Measurements from ENCODE around the gene SAT2.

SAT2 gene

DNA sequence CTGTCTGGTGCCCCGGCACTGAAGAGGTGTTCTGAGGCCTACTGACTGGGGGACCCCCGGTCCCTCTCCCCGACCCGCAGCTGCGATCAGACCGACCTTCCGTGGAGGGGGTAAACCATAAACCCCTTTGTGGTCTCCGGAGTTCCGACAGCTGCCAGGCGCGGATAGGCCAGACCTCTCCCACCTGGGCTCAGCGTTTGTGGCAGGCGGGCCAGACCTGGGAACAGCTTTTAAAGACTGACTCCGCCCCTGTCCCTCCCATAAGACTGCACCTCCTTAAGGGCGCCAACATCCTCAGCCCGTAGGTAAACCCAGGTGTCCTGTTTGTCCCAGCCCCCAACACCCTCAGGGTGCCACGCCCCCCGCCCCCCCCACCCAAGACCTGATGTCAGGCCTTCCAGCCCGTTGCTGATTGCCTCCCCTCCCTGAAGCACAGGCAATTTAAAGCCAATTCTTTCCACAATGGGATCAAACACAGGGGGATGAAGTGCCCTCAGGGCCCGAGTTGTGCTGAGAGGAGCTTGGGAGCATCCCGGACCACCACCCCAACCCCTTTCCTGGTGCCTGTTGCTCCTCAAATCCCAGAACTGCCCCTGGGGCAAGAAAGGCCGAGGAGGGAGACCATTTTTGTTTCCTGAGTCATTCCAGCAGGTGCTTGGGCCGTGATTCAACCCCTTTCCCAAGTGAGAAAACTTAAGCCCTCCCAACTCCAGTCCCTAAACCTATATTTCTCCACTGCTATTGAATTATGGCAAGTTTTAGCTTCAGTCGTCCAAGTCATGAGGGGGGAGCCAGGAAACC, 37.5 kb downstream of the SAT2 start, which contains the start of gene SOX15:
TSS of gene SOX15 (minus strand) at position 204 of the 801 bp plus-strand sequence. CDS start 418 bp downstream, outside the sequence.
- DNase-seq = no peak

DNA sequence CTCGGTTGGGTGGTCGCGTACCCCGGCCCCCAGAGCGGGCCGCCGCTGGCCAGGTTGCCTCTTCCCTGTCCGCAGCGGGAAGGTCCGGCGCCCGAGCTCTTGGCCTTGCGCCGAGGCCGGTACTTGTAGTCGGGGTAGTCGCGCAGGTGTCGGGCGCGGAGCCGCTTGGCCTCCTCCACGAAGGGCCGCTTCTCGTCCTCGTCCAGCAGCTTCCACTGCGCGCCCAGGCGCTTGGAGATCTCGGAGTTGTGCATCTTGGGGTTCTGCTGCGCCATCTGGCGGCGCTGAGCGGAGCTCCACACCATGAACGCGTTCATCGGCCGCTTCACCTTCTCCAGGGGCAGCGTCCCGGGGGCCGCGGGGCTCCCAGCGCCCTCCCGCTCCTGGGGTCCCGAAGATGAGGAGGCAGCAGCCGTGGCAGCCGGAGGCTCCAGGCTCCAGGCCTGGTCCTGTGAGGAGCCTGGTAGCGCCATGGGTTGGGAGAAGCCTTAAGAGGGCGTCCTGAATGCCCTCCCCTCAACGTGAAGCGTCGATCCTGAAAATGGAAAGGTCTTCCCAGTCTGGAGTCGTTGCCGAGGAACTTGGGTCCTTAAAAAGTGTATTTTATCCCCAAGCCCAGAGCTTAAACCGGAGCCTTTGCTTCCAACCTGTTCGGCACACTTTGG, 38.3 kb downstream of the SAT2 start:
- DNase-seq = no peak

DNA sequence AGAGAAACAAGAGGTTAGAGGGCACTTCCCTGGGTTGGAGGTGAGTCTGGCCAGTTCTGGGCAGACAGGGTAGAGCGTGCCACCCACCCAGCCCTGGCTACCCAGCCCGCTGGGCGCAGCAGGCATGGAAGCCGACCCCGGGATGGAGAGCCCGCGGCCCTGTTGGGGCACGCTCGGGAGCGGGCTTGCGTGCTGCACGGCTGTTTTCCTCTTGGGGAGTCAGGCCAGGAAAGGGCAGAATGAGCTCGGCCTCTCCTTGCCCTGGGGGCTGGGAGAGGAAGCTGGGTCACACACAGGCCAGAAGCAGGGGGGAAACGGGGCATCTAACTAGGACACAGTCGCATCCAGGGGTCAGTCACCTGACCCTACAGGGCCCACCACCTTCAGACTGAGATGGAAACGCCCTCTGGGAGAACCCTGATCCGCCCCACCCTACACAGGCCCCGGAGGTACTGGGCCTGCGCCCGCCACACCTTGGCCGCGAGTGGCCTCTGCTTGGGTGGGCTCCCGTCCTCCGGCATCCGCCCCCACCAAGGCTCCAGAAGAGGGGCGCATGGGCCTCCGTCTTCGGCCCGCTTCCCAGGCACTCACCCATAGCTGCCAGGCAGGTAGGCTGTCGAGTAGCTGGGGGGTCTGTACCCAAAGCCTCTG, 38.9 kb downstream of the SAT2 start:
- no peak for DNase-seq

DNA sequence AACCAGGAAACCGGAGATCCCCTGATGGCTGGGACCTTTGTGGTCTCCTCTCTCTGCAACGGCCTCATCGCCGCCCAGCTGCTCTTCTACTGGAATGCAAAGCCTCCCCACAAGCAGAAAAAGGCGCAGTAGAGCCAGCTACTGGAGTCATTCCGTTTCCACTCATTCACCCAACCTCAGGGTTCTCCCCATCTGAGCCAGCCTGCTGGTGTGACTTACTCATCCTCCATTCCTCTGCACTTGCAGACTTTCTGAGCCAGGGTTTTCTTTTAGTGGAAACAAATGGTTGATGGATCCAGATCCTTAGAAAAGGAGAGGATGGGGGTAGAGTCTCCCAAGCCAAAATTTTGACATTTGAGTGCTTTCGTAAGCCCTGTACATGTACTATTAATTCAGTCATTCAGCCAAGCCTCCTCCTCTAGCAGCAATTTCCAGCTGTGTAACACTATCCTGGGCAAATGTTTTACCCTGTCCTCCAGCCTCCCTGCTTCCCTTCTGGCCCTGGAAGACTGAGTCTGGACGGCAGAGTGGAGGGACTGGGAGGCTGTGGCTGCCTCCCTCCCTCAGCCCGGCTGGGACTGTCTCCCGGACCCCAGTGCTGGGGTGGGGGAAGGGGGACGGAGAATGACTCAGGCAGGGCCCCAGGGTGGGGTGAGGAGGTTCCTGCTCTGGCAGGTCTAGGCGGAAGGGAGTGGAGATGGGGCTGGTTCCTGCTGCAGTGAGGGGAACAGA, 40.0 kb downstream of the SAT2 start:
- no peak for DNase-seq

DNA sequence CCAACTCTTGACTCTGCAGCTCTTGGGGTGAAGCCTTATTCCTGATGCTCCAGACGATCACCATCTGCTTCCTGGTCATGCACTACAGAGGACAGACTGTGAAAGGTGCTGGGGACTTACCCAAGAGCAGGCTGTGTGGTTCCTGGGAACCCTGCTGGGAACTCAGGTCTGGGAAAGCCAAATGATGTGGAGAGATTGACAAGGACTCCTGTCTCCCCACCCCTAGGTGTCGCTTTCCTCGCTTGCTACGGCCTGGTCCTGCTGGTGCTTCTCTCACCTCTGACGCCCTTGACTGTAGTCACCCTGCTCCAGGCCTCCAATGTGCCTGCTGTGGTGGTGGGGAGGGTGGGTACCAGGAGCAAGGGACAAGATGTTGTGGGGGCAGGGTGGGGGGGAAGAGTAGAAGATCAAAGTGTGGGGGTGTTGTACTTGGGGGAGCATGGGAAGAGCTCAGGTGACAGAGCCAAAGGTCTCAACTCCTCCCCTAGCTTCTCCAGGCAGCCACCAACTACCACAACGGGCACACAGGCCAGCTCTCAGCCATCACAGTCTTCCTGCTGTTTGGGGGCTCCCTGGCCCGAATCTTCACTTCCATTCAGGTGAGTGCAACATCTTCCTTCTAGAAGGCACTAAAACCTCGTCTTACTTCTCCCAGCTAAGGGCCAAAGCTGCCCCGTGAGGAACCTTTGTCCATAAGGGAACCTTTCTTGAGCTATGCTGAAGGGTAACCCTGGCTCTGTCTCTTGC, 40.8 kb downstream of the SAT2 start:
- peak in 1 of 2 experiments; percentile 48 for DNase-seq

DNA sequence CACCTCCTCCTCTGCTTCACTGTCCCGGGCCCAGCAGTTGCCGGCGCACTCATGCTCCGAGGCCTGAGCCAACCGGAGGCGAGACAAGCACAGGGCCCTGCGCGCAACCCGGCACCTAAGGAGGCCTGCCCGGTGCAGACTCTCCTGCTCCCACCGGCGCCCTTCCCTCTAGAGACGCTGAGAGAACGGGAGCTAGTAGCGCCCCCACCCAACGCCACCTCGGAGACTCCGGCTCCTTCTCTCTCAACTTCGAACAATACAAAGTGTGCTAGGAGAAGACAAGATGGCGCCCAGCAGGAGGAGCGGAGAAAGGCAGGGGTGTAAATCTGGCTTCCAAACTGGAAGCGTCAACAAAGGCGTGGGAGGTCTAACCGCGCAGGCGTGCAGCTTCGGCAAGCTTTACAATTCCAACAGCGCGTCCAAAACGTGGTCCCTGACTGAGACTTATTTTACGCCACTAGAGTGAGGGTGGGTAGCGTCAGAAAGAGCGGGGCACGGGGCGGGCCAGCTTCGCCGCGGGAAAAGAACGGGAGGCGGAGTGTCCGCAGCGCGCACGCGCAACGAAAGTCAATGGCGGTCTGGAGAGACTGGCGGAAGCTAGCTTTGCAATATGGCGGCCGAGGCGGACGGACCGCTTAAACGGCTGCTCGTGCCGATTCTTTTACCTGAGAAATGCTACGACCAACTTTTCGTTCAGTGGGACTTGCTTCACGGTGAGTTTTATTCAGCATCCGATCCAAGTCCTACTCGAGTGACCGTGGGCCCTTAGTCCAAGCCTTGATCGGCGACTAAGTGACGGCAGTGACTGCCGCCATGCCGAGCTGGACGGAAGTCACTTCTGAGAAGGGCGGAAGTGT, 44.1 kb downstream of the SAT2 start, which contains the start of gene MPDU1:
TSS of gene MPDU1 (plus strand) at position 600 of the 857 bp plus-strand sequence. CDS start at position 611, 11 bp downstream.
- peak; percentile 90 to 94 for DNase-seq

DNA sequence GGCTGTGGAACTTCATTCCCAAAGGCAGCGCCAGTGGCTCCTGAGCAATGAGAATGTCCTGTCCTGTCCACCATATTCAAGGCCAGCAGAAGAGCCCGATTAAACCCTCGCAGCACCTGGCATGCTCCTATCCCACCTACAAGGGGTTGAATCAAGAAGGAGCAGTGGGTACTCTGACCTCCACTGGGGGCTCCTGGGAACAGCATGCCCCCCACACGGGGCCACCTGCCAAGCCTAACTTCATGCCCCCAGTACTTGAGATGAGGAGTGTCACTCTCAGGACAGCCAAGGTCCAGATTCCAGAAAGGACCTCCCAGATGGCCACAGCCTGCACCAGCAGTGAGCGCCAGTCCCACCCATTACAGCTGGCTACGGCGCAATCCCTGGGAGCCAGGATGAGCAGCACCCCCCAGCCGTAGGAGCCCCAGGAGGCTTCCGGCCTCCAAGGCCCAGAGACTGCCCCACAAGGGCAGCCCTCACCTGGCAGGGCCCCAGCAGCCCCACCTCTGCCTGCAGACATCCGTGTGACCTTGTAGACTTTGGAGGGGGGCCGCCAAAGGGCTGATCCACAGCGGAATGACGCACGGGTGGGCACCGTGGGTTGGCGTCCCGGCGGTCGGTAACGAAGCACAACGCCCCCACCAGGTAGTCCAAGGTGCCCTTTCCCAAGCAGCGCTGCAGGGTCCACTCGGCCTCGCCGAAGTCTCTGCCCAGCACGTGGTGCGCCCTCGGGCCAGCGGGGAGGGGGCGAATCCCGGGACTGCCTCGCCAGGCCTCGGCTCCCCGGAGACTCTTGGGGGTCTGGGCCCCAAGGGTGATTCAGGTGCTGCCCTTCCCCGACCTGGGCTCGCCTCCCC, 45.0 kb downstream of the SAT2 start:
- DNase-seq = no peak

DNA sequence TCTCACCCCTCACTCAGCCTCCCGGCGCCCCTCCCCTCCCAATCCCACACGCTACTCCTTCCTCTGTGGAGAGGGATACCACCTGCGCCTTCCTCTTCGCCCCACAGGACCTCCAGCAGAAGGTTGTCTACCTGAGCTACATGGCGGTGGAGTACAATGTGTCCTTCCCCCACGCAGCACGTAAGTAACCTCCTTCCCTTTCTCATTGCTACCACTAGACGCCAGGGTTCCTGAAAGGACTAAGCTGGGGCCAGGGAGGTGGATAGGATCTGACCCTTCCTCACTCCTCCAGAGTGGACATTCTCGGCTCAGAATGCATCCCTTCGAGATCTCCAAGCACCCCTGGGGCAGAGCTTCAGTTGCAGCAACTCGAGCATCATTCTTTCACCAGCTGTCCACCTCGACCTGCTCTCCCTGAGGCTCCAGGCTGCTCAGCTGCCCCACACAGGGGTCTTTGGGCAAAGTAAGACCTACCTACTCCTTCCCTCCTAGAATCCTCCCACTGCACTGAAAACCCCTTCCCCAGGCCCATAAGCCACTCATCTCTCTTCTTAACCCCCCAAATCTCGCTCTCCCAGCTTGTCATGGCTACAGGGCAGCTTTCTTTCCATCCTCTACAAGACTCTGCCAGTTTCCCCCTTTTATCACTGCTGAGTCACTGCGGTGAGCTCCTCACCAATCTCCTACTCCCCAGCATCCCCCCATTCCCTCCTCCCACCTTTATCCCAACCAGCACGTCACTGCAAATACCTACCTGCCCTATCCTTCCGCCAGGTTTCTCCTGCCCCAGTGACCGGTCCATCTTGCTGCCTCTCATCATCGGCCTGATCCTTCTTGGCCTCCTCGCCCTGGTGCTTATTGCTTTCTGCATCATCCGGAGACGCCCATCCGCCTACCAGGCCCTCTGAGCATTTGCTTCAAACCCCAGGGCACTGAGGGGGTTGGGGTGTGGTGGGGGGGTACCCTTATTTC, 46.7 kb downstream of the SAT2 start:
- no peak for DNase-seq

DNA sequence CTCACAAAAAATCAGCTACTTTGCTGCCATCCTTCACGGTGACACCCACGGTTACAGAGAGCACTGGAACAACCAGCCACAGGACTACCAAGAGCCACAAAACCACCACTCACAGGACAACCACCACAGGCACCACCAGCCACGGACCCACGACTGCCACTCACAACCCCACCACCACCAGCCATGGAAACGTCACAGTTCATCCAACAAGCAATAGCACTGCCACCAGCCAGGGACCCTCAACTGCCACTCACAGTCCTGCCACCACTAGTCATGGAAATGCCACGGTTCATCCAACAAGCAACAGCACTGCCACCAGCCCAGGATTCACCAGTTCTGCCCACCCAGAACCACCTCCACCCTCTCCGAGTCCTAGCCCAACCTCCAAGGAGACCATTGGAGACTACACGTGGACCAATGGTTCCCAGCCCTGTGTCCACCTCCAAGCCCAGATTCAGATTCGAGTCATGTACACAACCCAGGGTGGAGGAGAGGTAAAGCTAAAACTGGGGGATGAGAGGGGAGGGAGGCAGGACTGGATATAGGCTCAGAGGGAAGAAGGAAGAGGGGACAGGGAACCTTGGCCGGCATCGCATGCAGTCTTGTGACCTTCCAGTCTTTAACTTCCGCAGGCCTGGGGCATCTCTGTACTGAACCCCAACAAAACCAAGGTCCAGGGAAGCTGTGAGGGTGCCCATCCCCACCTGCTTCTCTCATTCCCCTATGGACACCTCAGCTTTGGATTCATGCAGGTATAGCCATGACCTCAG, 47.6 kb downstream of the SAT2 start:
- no peak for DNase-seq

DNA sequence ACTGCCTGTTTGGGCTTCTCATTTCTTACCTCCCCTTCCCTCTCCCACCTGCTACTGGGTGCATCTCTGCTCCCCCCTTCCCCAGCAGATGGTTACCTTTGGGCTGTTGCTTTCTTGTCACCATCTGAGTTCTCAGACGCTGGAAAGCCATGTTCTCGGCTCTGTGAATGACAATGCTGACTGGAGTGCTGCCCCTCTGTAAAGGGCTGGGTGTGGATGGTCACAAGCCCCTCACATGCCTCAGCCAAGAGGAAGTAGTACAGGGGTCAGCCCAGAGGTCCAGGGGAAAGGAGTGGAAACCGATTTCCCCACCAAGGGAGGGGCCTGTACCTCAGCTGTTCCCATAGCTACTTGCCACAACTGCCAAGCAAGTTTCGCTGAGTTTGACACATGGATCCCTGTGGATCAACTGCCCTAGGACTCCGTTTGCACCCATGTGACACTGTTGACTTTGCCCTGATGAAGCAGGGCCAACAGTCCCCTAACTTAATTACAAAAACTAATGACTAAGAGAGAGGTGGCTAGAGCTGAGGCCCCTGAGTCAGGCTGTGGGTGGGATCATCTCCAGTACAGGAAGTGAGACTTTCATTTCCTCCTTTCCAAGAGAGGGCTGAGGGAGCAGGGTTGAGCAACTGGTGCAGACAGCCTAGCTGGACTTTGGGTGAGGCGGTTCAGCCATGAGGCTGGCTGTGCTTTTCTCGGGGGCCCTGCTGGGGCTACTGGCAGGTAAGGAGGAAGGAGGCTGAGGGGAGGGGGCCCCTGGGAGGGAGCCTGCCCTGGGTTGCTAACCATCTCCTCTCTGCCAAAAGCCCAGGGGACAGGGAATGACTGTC, 48.4 kb downstream of the SAT2 start, which contains the start of gene CD68:
TSS of gene CD68 (plus strand) at position 638 of the 833 bp plus-strand sequence. CDS start at position 678, 40 bp downstream.
- no peak for DNase-seq

DNA sequence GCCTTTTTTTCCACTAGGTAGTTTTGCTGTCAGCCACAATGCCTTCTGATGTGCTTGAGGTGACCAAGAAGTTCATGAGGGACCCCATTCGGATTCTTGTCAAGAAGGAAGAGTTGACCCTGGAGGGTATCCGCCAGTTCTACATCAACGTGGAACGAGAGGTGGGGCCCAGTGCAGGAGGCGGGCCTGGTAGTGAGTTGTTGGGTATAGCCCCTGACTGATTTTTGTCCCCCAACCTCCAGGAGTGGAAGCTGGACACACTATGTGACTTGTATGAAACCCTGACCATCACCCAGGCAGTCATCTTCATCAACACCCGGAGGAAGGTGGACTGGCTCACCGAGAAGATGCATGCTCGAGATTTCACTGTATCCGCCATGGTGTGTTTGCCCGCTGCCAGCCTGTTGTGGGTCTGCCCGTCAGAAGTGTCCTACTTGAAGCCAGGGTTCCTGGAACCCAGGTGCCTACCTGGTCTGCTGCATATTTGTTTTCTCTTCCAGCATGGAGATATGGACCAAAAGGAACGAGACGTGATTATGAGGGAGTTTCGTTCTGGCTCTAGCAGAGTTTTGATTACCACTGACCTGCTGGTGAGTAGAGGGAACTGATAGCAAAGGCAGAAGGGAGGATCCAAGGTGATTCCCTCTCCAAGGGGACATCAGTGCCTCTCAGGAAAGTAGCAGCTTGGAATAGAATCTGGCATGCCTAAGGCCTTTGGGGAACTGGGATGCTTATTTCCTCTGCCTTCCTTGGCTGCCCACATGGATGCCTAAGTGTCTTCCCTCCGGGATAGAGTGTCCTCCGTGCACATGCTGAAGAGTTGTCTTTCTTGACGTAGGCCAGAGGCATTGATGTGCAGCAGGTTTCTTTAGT, 50.1 kb downstream of the SAT2 start:
- DNase-seq = no peak

DNA sequence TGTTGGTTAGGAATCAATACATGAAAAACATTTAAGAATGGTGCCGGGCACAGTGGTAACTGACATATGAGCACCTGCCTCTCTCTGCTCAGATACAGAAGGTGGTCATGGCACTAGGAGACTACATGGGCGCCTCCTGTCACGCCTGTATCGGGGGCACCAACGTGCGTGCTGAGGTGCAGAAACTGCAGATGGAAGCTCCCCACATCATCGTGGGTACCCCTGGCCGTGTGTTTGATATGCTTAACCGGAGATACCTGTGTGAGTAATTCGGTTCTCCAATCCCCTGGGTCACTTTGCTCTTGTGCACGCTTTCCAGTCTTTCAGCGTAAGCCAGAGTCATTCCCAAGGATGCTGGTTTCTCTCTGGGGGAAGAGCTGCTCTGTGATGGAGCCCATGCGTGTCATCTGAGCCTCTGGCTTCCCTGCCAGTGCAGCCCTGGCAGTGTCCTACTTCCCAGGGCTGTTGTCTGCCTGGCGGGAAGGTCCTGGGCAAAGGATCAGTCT, 51.1 kb downstream of the SAT2 start:
- DNase-seq = no peak
